ENCODE data around the gene WDFY3. TPM values are rescaled to one million over a fixed set of nuclear protein-coding genes. Genes with fewer than 3 reads are reported as not detected.

Gene WDFY3
- polyA plus RNA-seq, 1 of the 3 experiments (the other 2 are of a cell fraction) = 13.8 TPM

DNA sequence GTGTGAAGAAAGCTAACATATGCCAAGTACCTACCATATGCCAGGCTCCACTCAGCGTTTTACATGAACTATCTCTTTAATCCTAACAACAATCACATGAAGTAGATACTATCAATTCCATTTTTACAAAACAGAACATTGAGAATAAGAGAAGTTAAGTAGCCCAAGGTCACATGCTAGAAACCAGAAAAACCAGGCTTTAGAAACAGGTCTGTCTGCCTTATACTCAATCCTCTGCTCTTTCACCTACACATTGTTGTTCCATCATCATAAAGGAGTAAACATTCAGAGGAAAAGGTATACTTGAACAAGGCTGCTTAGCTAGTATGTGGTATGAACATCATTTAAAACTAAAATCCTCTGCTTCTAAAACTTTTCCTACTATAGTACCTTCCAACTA lies 42.1 kb downstream of the WDFY3 start:
- WGBS (ENCODE audit: low lambda C conversion rate) = 57% methylated on average over 1 of the region's 1 CpG
- TF ChIP-seq JUND (IDR thresholded peaks at IDR 0.05) = no peak
- no peak for TF ChIP-seq NFIC (IDR thresholded peaks at IDR 0.05; ENCODE audit: borderline replicate concordance)
- no peak for TF ChIP-seq ELF1 (IDR thresholded peaks at IDR 0.05)
- TF ChIP-seq SIN3A (IDR thresholded peaks at IDR 0.05; ENCODE audit: borderline replicate concordance, low read depth, low read length) = no peak
- TF ChIP-seq GATA2 (CRISPR knock-in tag; IDR thresholded peaks at IDR 0.05) = no peak; the same call in 1 of the 2 replicates
- no peak for TF ChIP-seq GABPA (IDR thresholded peaks at IDR 0.05; ENCODE audit: low read depth)
- TF ChIP-seq FOSL2 (IDR thresholded peaks at IDR 0.05; ENCODE audit: borderline replicate concordance, low read depth) = no peak
- TF ChIP-seq RFX5 (IDR thresholded peaks at IDR 0.05; ENCODE audit: low read length) = no peak
- no peak for TF ChIP-seq MEF2A (IDR thresholded peaks at IDR 0.05; ENCODE audit: borderline replicate concordance, low read depth)
- TF ChIP-seq, protein P1, sequence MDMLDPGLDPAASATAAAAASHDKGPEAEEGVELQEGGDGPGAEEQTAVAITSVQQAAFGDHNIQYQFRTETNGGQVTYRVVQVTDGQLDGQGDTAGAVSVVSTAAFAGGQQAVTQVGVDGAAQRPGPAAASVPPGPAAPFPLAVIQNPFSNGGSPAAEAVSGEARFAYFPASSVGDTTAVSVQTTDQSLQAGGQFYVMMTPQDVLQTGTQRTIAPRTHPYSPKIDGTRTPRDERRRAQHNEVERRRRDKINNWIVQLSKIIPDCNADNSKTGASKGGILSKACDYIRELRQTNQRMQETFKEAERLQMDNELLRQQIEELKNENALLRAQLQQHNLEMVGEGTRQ (IDR thresholded peaks at IDR 0.05; ENCODE audit: borderline replicate concordance, low read depth, low read length) = no peak
- TF ChIP-seq SMC3 (IDR thresholded peaks at IDR 0.05; ENCODE audit: low read depth, low read length) = no peak
- TF ChIP-seq TEAD4 (IDR thresholded peaks at IDR 0.05; ENCODE audit: borderline replicate concordance, insufficient read depth) = no peak
- no peak for TF ChIP-seq MXI1 (IDR thresholded peaks at IDR 0.05; ENCODE audit: low read depth, low read length)
- TF ChIP-seq, protein P2, sequence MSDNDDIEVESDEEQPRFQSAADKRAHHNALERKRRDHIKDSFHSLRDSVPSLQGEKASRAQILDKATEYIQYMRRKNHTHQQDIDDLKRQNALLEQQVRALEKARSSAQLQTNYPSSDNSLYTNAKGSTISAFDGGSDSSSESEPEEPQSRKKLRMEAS (IDR thresholded peaks at IDR 0.05; ENCODE audit: low read depth) = no peak
- TF ChIP-seq, protein P3, sequence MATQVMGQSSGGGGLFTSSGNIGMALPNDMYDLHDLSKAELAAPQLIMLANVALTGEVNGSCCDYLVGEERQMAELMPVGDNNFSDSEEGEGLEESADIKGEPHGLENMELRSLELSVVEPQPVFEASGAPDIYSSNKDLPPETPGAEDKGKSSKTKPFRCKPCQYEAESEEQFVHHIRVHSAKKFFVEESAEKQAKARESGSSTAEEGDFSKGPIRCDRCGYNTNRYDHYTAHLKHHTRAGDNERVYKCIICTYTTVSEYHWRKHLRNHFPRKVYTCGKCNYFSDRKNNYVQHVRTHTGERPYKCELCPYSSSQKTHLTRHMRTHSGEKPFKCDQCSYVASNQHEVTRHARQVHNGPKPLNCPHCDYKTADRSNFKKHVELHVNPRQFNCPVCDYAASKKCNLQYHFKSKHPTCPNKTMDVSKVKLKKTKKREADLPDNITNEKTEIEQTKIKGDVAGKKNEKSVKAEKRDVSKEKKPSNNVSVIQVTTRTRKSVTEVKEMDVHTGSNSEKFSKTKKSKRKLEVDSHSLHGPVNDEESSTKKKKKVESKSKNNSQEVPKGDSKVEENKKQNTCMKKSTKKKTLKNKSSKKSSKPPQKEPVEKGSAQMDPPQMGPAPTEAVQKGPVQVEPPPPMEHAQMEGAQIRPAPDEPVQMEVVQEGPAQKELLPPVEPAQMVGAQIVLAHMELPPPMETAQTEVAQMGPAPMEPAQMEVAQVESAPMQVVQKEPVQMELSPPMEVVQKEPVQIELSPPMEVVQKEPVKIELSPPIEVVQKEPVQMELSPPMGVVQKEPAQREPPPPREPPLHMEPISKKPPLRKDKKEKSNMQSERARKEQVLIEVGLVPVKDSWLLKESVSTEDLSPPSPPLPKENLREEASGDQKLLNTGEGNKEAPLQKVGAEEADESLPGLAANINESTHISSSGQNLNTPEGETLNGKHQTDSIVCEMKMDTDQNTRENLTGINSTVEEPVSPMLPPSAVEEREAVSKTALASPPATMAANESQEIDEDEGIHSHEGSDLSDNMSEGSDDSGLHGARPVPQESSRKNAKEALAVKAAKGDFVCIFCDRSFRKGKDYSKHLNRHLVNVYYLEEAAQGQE (IDR thresholded peaks at IDR 0.05; ENCODE audit: low read depth, low read length) = no peak
- TF ChIP-seq RCOR1 (IDR thresholded peaks at IDR 0.05; ENCODE audit: low read length) = no peak
- Histone ChIP-seq H3K4me1 (ENCODE audit: control insufficient read depth in 1 of 2, insufficient read depth in 2 of 2, low read depth in 1 of 2, low read length in 1 of 2) (peaks cover 0 to 14% of the 10 kb centered on the region in 2 experiments; a peak in 2 of 4 replicates), H3K9me3 (no peaks in the 10 kb centered on the region), H3K36me3 (replicated peaks in 1 of 2; ENCODE audit: control insufficient read depth in 1 of 2, insufficient read depth in 2 of 2, low read length in 1 of 2) (peaks cover 5 to 20% of the 10 kb centered on the region in 2 experiments), H4K20me1 (ENCODE audit: insufficient read depth) (no peaks in the 10 kb centered on the region), H3K27ac (ENCODE audit: low read depth in 2 of 2, low read length in 1 of 2) (no peak overlapping the region; a peak in 1 of 4 replicates), H3K27me3 (ENCODE audit: insufficient read depth) (no peaks in the 10 kb centered on the region), H3K79me2 (ENCODE audit: insufficient read depth) (peaks cover 63% of the 10 kb centered on the region), H3K4me3 (ENCODE audit: low read depth in 2 of 2, low read length in 1 of 2) (no peak overlapping the region), H3K9ac (no peak overlapping the region), H3K9me2 (no peaks in the 10 kb centered on the region), H2AFZ (ENCODE audit: low read depth) (no peak overlapping the region), H3F3A (replicated peaks; ENCODE audit: insufficient read depth) (peaks cover 11% of the 10 kb centered on the region), H3K4me2 (no peak overlapping the region)
- DNase-seq = no peak
- ChIA-PET POLR2A (no interaction called here), CTCF (interaction anchor here (1.2 kb wide), 1 partner anchor 20 kb away, joined by 3 read pairs; no protein-coding TSS in a partner anchor)

All from SK-N-SH (cell line).